Trophoblast cell (in vitro differentiated cells and primary cell): ENCODE results near the gene NRG2.

Experiments
- DNase-seq, 2 donors: peaks; one replicate each; pipeline ENCODE4 v3.0.0-alpha.2; 2016
- H2AFZ ChIP-seq: 2 replicates; pipeline ENCODE4 v1.6.1; 2013; ENCODE audit warnings: low read length, moderate library complexity, mild to moderate bottlenecking; ENCODE audit not compliant: insufficient read depth, poor library complexity
- H2AK5ac ChIP-seq: 2 replicates; pipeline ENCODE4 v1.6.1; 2013; ENCODE audit warnings: mild to moderate bottlenecking, low read length
- H2BK120ac ChIP-seq: 2 replicates; pipeline ENCODE4 v1.6.1; 2013; ENCODE audit warnings: low read length, mild to moderate bottlenecking, moderate library complexity; ENCODE audit not compliant: insufficient read depth, poor library complexity
- H2BK12ac ChIP-seq: 2 replicates; pipeline ENCODE4 v1.6.1; 2013; ENCODE audit warnings: mild to moderate bottlenecking, low read length, moderate library complexity
- H2BK5ac ChIP-seq: 2 replicates; pipeline ENCODE4 v1.6.1; 2013; ENCODE audit warnings: low read length, low read depth, moderate library complexity, mild to moderate bottlenecking; ENCODE audit not compliant: poor library complexity
- H3K14ac ChIP-seq: 2 replicates; pipeline ENCODE4 v1.6.1; 2013; ENCODE audit warnings: mild to moderate bottlenecking, low read length
- H3K18ac ChIP-seq: 2 replicates; pipeline ENCODE4 v1.6.1; 2013; ENCODE audit warnings: mild to moderate bottlenecking, low read length
- H3K23ac ChIP-seq: 2 replicates; pipeline ENCODE4 v1.6.1; 2013; ENCODE audit warnings: low read length
- H3K27ac ChIP-seq: 2 replicates; pipeline ENCODE4 v1.5.1; 2013; ENCODE audit warnings: low read depth, mild to moderate bottlenecking, inconsistent platforms, low read length, moderate library complexity
- H3K27me3 ChIP-seq: 2 replicates; pipeline ENCODE4 v1.6.1; 2013; ENCODE audit warnings: inconsistent platforms, mild to moderate bottlenecking, low read length, moderate library complexity; ENCODE audit not compliant: insufficient read depth
- H3K36me3 ChIP-seq, 2 experiments: 1 replicate in 1 of 2; 2 replicates in 1 of 2; pipeline ENCODE4 v1.6.1; 2013; ENCODE audit warnings: low read length in 2 of 2, mild to moderate bottlenecking in 2 of 2, moderate library complexity in 1 of 2; ENCODE audit not compliant: insufficient read depth in 2 of 2, control insufficient read depth in 1 of 2
- H3K4ac ChIP-seq: 2 replicates; pipeline ENCODE4 v1.6.1; 2013; ENCODE audit warnings: low read depth, mild to moderate bottlenecking, low read length, moderate library complexity
- H3K4me1 ChIP-seq, 2 experiments: 1 replicate in 1 of 2; 2 replicates in 1 of 2; pipeline ENCODE4 v1.6.1; 2013; ENCODE audit warnings: low read length in 2 of 2, mild to moderate bottlenecking in 2 of 2, moderate library complexity in 1 of 2; ENCODE audit not compliant: insufficient read depth in 2 of 2, control insufficient read depth in 1 of 2
- H3K4me2 ChIP-seq: 2 replicates; pipeline ENCODE4 v1.6.1; 2013; ENCODE audit warnings: inconsistent platforms, mild to moderate bottlenecking, low read length, moderate library complexity
- H3K4me3 ChIP-seq: 2 replicates; pipeline ENCODE4 v1.5.1; 2013; ENCODE audit warnings: mild to moderate bottlenecking, low read depth, low read length, inconsistent platforms
- H3K79me1 ChIP-seq: one replicate; pipeline ENCODE4 v1.6.1; 2013; ENCODE audit warnings: low read length
- H3K79me2 ChIP-seq: 2 replicates; pipeline ENCODE4 v1.6.1; 2013; ENCODE audit warnings: low read length, mild to moderate bottlenecking; ENCODE audit not compliant: control insufficient read depth, insufficient read depth, poor library complexity
- H3K9ac ChIP-seq: 2 replicates; pipeline ENCODE4 v1.6.1; 2013; ENCODE audit warnings: mild to moderate bottlenecking, low read length
- H3K9me3 ChIP-seq: 2 replicates; pipeline ENCODE4 v1.6.1; 2013; ENCODE audit warnings: low read depth, mild to moderate bottlenecking, control low read depth, inconsistent platforms, low read length; ENCODE audit not compliant: insufficient read depth
- H4K12ac ChIP-seq: 2 replicates; pipeline ENCODE4 v1.6.1; 2013; ENCODE audit warnings: low read depth, mild to moderate bottlenecking, low read length, moderate library complexity
- H4K8ac ChIP-seq: 2 replicates; pipeline ENCODE4 v1.6.1; 2013; ENCODE audit warnings: low read depth, mild to moderate bottlenecking, low read length, moderate library complexity
- H4K91ac ChIP-seq: one replicate; pipeline ENCODE4 v1.6.1; 2013; ENCODE audit warnings: low read depth, mild to moderate bottlenecking, low read length, moderate library complexity
- WGBS: extraction: QIAGEN DNeasy Blood & Tissue Kit; methylation state at CpG from one replicate; pipeline ENCODE4 v1.1.7; 2013; ENCODE audit warnings: missing lambda C conversion rate; ENCODE audit not compliant: insufficient read length, insufficient coverage; ENCODE audit errors: extremely low coverage; 5-methylcytosine and 5-hydroxymethylcytosine counted together

Gene NRG2

GRCh38 chr5:139955616-139956273, 87.4 kb downstream of the NRG2 start:
- DNase-seq, result no peak
- Histone ChIP-seq H3K4me3 (no peak overlapping the region), H4K91ac (no peak overlapping the region), H2AFZ (no peak overlapping the region), H3K9me3 (no peaks in the 10 kb centered on the region), H3K14ac (no peak overlapping the region), H2BK5ac (no peak overlapping the region), H4K12ac (no peak overlapping the region), H3K4me2 (no peak overlapping the region), H3K23ac (no peak overlapping the region), H3K36me3 (no peaks in the 10 kb centered on the region), H3K79me2 (no peaks in the 10 kb centered on the region), H3K4ac (no peak overlapping the region), H3K27ac (no peak overlapping the region), H3K27me3 (no peaks in the 10 kb centered on the region), H3K79me1 (no peaks in the 10 kb centered on the region), H3K4me1 (no peaks in the 10 kb centered on the region), H3K18ac (no peak overlapping the region), H4K8ac (no peak overlapping the region), H2BK12ac (no peak overlapping the region), H3K9ac (no peak overlapping the region), H2BK120ac (no peak overlapping the region), H2AK5ac (no peak overlapping the region)
- WGBS, result no CpG with 5 or more reads among the region's 5 CpGs

DNA sequence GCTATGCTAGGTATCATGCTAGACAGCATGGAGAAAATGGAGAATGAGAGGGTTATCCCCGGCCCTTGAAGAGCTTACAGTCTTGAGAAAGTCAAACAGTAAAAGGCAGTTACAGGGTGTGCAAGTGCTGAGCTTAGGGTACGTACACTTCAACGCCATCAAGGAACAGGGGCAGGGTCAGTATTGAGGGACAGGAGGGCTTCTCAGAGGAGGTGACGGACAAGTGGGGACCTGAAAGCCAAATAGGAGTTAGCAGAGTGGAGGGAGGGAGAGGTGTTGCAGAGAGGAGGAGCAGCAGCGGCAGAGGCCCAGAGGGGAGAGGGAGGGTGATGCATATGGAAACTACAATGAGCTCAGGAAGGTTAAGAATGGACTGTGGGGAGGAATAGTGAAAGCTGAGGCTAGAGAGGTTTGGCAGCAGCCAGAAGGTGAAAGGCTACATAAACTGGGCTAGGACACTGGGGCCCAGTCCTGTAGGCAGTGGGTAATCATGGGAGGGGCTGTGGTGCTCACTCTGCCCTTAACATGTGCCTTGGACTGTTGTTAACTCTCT, 88.0 kb downstream of the NRG2 start:
- H3K79me1 ChIP-seq, result no peaks in the 10 kb centered on the region
- no peak overlapping the region for H3K27ac ChIP-seq
- no CpG with 5 or more reads among the region's 5 CpGs for WGBS

GRCh38 chr5:139954462-139954861, 88.6 kb downstream of the NRG2 start:
- Histone ChIP-seq H3K9ac (no peak overlapping the region), H3K79me1 (no peaks in the 10 kb centered on the region), H2AK5ac (no peak overlapping the region), H2BK120ac (no peak overlapping the region), H3K14ac (no peak overlapping the region), H4K8ac (no peak overlapping the region), H3K27ac (no peak overlapping the region), H3K18ac (no peak overlapping the region), H3K79me2 (no peaks in the 10 kb centered on the region), H3K36me3 (no peaks in the 10 kb centered on the region), H4K12ac (no peak overlapping the region), H3K4me1 (peaks cover 0 to 3% of the 10 kb centered on the region in 2 experiments), H2BK5ac (no peak overlapping the region), H3K4me3 (no peak overlapping the region), H3K27me3 (no peaks in the 10 kb centered on the region), H4K91ac (no peak overlapping the region), H2AFZ (no peak overlapping the region), H3K9me3 (peaks cover 2% of the 10 kb centered on the region), H2BK12ac (no peak overlapping the region), H3K23ac (no peak overlapping the region), H3K4me2 (no peak overlapping the region), H3K4ac (no peak overlapping the region)
- WGBS, result no CpG with 5 or more reads among the region's 8 CpGs
- DNase-seq, result no peak

More for the DNA sequence above, 88.0 kb downstream of the NRG2 start:
- Histone ChIP-seq H2AFZ (no peak overlapping the region), H3K79me2 (no peaks in the 10 kb centered on the region), H2AK5ac (no peak overlapping the region), H2BK120ac (no peak overlapping the region), H3K14ac (no peak overlapping the region), H4K12ac (no peak overlapping the region), H3K4me1 (no peaks in the 10 kb centered on the region), H2BK5ac (no peak overlapping the region), H3K23ac (no peak overlapping the region), H3K18ac (no peak overlapping the region), H3K36me3 (no peaks in the 10 kb centered on the region), H3K9me3 (no peaks in the 10 kb centered on the region), H3K4ac (no peak overlapping the region), H4K91ac (no peak overlapping the region), H2BK12ac (no peak overlapping the region), H3K4me2 (no peak overlapping the region), H3K9ac (no peak overlapping the region), H4K8ac (no peak overlapping the region), H3K27me3 (no peaks in the 10 kb centered on the region), H3K4me3 (no peak overlapping the region)
- DNase-seq, result no peak

DNA sequence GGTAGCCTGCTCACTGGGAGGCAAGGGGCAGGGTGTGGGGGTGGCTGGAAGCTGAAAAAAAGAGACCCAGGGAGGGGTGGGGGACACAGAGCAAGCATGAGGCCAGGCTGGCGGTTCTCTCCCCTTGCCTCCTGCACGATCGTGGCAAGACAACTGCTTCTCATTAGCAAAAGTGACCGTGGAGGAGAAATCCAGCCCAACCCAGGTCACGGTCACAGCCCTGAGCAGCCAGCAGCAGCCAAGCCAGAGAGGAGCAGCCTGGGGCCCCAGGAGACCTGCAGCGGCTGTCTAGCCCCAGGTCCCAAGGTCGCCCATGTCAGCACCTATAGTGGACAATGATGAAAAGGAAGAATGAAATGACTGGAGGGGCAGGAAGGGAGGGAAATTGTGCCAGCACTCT, 89.1 kb downstream of the NRG2 start:
- WGBS, result no CpG with 5 or more reads among the region's 7 CpGs
- no peaks in the 10 kb centered on the region for H3K27me3 ChIP-seq
- no peak overlapping the region for H4K91ac ChIP-seq
- no peak overlapping the region for H2BK5ac ChIP-seq
- H3K79me2 ChIP-seq, result no peaks in the 10 kb centered on the region
- no peaks in the 10 kb centered on the region for H3K36me3 ChIP-seq
- H3K79me1 ChIP-seq, result no peaks in the 10 kb centered on the region
- H3K23ac ChIP-seq, result no peak overlapping the region
- no peak overlapping the region for H2BK120ac ChIP-seq
- no peak overlapping the region for H2AFZ ChIP-seq
- no peak overlapping the region for H3K4ac ChIP-seq
- no peak overlapping the region for H3K27ac ChIP-seq
- no peak overlapping the region for H3K18ac ChIP-seq
- H3K4me1 ChIP-seq, result peaks cover 0 to 3% of the 10 kb centered on the region in 2 experiments
- H3K14ac ChIP-seq, result no peak overlapping the region
- H2BK12ac ChIP-seq, result no peak overlapping the region
- H3K4me2 ChIP-seq, result no peak overlapping the region
- no peak overlapping the region for H3K4me3 ChIP-seq
- DNase-seq, result no peak
- no peak overlapping the region for H3K9ac ChIP-seq
- H4K12ac ChIP-seq, result no peak overlapping the region
- H3K9me3 ChIP-seq, result peaks cover 2% of the 10 kb centered on the region
- H2AK5ac ChIP-seq, result no peak overlapping the region
- H4K8ac ChIP-seq, result no peak overlapping the region
